Kidney capillary endothelial cell (primary cell): ENCODE measurements around the gene IGFL2.
"Not testable (repeated sequence)": the region's sequence is repeated elsewhere in the genome, so short reads cannot be mapped to it uniquely, and the experiment has no call there.

Experiments
- DNase-seq: peaks from one replicate; pipeline ENCODE4 v3.0.0-alpha.2; 2018; ENCODE audit warnings: low spot score

The IGFL2 gene

DNA sequence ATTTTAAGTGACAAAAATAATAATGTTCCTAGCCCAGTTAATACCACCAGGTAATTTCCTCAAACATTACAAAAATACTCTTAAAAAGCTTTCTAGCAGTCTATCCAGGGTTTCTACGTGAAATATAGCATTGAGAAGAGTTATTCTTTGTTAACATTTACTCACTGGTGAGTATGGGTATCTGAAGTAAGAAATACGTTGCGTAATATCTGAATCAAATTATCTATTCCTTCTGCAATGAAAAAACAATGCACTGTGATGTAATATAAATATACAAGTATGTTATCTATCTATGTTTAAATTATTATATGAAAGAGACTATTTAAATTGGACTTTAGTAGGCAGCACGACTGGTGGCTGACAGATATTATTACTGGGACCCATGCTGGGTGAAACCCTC, 5.7 kb upstream of the IGFL2 start:
- DNase-seq, result no peak

DNA sequence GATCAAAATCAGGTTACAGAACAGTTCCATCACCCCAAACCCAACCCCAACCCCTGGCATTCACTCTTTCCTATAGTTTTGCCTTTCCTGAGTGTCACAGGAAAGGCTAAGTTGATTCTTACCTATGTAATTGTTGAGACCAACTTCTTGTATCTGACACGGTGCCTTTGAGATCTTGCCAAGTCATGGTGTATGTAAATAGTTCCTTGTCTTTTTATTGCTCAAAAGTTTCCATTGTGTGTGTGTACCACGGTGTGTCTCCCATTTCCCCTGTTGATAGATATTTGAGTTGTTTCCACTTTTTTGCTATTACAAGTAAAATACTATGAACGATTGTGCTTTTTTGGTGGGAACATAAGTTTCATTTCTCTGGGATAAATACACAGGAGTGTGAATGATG, 3.3 kb upstream of the IGFL2 start:
- DNase-seq, result no peak

DNA sequence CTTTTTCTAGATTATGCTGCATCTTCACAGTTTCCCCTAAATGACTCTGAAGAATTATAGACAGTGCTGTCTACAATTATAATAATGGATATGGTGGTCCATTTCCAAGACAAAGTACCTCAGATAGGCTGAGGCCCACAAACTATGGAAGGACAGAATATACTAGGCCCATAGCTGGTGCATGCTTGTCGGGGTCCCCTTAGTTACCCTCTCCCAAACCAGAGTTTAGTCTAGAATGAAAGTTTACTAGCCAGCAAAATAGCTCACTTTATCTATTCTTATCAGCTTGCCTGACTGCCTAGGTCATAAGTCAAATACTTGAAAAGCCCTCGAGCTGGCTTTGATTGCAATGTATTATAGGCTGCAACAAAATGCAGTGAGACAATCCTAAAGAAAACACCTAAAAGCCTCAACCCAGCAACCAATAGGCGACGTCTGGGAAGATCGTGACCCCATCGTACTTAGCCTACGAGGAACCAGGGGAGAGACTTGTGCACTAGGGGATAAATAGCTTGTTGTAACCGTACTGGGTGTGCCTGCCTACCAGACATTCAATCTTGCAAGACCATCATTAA, 785 bp upstream of the IGFL2 start:
- no peak for DNase-seq

DNA sequence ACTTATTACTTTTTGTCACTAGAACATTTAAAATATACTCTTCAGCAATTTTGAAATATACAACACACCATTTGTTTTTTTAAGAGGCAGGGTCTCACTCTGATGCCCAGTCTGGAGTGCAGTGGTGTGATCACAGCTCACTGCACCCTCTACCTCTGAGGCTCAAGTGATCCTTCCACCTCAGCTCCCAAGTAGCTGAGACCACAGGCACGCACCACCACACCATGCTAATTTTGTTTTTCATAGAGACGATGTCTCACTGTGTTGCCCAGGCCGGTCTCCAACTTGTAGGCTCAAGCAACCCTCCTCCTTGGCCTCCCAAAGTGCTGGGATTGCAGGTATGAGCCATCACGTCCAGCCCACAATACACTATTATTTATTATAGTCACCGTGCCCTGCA, 2.6 kb downstream of the IGFL2 start:
- DNase-seq, result no peak

DNA sequence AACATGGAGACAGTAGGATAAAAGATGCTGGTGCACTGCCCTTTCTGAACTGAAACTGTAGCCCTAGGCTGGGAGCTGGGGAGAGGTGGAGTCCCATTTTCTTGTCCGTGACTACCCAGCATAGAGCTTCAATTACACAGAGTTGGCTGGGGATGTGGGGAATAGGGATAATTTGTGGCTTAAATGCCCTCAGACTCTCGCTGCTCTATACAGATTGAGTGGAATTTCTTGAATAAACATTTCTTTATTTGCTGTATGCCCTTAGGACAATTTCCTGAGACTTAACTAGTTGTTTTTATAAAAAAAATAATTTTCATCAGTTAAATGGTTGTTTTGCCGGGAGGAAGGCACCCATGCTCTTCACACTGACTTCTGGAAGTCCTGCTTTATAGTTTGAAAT, 7.2 kb downstream of the IGFL2 start:
- no peak for DNase-seq

DNA sequence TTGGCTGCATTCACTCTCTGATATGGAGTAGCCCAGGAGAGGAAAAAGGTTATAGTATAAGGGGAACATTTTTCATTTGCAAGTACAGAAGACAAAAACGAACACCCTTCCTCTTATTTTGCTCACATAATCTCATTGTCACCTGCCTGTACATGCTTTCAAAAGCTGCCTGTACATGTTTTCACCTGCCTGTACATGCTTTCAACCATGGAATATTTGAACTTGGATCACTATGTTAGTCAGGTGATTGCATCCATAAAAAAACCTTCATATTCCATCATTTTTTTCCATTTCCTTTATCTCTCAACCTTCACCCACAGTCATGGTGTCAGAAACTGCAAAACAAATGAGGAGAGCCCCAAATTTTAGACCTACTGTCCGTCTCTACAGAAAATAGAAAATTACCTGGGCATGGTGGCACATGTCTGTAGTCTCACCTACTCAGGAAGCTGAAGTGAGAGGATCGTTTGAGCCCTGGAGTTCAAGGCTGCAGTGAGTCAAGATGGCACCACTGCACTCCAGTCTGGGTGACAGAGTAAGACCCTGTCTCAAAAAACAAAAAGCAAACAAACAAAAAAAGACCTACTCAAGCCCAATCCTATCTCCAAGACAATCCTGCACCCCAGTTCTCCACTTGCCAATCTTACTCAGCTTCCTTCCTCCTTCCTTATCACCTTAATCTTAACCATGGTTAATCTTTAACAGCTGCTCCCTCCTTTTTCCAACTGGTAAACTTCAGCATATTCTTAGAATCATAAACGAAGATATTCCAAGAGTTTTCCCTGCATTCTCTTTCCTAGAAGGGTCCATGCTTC, 11.6 kb downstream of the IGFL2 start:
- no peak for DNase-seq

DNA sequence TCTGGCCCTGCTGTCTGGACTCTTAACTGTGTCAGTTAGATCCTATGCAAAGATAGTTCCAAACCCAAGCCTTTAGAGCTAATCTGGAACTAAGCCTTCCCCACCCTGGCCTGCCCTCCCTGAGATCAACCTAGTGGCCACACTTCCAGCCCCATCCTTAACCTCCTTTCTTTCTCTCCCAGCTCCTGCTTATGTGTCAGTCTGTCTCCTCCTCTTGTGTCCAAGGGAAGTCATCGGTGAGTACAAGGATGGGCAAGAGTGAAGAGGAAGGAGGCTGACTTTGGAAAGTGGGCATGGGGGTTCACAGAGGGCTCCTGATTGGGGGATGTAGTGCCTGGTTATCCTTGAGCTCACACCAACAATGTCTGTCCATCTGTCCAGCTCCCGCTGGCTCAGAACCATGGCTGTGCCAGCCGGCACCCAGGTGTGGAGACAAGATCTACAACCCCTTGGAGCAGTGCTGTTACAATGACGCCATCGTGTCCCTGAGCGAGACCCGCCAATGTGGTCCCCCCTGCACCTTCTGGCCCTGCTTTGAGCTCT, 12.3 kb downstream of the IGFL2 start:
- no peak for DNase-seq

DNA sequence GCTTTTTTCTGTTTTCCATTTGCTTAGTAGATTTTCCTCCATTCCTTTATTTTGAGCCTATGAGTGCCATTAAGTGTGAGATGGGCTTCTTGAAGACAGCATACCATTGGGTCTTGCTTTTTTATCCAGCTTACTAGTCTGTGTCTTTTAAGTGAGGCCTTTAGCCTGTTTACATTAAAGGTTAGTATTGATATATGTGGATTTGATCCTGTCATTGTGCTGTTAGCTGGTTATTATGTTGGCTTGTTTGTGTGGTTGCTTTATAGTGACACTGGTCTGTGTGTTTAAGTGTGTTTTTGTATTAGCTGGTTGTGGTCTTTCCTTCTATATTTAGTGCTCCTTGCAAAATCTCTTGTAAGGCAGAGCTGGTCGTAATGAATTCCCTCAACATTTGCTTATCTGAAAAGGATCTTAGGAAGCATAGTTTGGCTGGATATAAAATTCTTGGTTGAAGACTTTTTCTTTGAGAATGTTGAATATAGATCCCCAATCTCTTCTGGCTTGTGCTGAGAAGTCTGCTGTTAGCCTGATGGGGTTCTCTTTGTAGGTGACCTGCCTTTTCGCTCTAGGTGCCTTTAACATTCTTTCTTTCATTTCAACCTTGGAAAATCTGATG, 13.7 kb downstream of the IGFL2 start:
- DNase-seq, result not testable (repeated sequence)

DNA sequence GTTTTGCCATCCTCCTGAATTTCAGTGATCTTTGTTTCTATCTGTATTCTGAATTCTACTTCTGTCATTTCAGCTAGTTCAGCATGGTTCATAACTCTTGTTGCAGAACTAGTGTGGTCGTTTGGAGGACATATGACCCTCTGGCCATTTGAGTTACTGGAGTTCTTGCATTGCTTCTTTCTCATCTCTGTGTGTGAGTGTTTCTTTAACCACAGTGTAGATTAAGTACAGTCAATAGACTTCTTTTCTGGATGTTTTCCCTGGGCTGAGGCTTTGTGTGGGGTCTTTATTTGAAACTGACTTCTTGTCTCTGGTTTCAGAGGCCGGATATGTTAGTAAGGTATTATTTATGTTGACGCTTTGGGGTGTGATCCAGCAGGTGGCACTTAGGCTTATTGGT, 14.7 kb downstream of the IGFL2 start:
- DNase-seq, result no peak

DNA sequence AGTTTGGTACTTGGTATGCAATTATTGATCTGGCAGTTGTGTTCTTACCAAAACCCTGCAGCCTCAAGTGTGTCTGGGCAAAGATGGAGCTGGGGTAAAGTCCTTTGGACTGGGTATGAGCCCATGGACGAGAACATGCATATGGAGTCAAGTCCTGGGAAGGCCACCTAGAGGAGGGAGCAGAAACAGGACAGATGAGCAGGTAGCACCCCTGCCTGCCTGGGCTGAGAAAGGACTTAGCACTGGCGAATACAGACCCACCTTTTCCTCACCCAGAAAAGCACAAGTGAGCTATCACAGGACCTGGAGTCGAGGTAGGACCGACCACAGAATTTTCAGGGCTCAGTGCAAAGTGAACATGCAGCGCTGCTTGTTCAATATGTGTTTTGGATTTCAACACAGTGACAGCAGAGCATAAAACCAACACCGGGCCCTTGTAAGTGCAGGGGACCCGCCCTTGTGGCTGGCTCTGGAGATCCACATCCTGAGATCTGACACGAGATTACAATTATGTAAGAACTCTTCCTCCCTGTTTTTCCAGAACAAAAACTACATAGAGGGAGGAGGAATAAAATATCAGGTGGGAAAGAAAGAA, 25.9 kb downstream of the IGFL2 start:
- DNase-seq, result no peak

DNA sequence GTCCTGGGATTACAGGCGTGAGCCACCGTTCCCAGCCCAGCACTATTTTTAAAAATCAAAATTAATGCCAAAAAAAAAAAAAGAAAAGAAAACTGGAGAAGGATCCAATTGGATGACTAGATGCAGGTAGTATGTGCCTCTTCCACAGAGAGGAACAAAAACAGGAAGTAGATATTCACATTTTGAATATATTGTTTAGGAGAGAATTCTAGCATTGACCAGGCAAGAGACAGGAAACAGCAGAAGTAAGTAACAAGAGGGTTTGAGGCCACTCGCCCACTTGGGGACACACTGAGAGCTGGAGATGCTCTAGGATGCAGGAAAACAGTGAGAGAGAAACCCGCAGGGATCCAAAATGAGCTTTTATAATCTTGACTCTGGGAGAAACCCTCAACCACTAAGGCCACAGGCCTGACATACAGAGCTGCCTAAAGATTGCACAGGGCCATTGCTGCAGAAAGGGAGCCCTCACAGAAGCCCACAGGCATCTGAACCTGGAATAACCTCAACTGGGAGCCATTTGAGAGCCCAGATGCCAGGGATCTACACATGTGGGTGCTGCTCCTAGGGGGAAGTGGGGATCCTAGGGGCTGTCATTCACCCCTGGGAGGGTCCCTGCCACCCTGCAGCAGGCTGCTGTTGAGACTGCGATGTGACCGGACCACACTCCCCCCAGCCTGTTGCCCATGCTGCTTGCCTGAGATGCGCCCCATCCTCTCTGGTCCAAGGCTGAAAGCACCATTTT, 28.2 kb downstream of the IGFL2 start:
- DNase-seq, result no peak

DNA sequence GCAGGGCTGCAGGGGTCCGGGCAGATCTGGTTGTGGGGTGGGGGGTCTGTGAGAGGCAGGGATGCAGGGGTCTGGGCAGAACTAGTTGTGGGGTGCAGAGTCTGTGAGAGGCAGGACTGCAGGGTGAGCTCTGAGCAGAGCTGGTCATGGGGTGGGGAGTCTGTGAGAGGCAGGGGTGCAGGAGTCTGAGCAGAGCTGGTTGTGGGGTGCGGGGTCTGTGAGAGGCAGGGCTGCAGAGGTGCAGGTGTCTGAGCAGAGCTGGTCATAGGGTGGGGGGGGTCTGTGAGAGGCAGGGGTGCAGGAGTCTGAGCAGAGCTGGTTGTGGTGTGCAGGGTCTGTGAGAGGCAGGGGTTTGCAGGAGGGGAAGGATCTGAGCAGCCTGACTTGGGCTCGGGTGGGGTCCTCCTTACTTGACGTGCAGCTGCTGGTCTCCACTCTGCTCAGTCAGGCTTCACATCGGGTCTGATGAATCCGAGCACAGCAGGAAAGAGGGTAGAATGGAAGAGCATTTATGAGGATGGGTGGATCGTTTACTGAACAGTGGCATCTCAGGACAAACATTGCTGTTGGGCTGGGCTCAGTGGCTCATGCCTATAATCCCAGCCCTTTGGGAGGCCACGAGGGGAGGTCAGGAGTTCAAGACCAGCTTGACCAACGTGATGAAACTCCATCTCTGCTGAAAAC, 31.2 kb downstream of the IGFL2 start:
- no peak for DNase-seq

DNA sequence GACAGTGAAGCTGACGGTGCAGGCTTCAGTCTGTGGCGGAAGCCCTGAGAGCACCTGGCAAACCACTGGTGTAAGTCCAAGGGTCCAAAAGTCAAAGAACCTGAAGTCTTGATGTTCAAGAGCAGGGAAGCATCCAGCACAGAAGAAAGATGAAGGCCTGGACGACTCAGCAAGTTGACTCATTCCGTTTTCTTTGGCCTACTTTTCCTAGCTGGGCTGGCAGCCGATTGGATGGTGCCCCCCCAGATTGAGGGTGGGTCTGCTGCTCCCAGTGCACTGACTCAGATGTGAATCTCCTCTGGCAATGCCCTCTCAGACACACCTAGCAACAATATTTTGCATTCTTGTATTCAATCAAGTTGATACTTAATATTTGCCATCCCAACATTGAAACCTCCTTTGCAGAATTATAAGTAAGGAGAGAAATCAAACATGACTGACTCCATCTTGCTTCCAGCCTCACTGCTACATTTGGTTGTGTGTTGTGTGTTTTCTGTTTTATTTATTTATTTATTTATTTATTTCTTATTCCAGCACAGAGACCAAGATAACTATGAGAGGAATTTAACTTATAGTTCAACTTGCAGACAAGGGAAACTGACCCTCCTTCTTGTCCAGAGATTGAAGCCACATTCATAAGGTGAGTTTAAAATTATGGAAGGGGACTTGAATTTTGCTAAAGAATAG, 32.8 kb downstream of the IGFL2 start:
- DNase-seq, result no peak

DNA sequence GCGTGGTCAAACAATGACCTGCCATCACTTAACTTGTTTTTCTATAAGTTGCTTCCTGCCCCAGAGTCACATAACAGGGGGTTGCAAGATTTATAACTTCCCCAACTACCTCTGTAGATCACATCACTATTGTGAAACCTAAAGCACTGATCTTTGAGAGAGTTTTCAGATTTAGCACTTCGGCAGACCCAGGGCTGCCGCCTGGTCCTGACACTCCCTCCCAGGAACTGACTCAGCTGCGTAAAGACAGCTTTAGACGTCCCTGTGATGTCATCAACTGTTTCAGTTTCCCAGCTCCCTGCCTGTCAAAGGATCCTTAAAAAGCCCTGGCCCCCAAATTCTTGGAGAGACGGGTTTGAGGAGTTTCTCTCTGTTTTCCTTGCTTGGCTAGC, 33.3 kb downstream of the IGFL2 start:
- no peak for DNase-seq

DNA sequence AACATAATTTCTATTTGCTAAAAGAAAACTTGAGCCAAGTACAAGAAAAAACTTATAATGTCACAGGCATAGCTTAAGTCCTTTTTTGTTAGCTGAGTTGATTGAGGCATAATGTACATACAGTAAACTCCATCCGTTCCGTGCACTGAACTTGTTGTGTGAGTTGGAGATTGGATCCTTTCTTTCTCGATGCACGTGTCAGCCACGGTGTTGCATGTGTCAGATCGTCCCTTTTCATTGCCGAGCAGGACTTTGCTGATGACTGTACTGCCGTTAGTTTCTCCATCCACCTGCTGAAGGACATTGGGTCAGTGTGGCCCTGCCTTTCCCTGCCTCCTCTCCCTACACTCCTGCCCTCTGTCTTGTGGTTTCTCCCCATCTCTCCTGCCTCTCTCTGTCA, 34.4 kb downstream of the IGFL2 start:
- DNase-seq, result no peak

DNA sequence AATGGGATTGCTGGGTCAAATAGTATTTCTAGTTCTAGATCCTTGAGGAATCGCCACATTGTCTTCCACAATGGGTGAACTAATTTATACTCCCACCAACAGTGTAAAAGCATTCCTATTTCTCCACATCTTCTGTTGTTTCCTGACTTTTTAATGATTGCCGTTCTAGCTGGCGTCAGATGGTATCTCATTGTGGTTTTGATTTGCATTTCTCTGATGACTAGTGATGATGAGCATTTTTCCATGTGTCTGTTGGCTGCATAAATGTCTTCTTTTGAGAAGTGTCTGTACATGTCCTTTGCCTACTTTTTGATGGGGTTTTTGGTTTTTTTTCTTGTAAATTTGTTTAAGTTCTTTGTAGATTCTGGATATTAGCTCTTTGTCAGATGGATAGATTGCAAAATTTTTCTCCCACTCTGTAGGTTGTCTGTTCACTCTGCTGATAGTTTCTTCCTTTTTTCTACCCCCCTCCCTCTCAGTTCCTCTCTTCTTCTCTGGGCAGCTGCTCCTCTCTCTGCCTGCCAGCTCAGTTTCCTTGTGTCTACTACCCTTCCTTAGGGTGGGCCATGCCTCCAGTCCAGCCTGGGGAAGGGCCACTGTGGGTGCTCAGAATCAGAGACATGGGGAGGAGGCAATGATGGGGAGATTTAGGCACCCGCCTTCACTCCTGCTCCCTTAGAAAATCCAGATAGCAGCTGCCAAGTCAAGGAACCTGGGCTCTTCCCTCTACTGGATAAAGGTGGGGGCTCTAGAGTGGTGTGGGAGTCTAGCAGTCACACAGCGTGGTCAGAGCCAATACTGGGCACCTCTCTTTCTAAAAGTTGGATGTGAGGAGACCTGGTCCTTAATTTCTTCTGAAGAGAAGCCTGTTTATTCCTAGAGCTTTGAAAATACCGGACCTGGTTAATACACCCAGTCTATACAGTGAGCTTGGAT, 37.0 kb downstream of the IGFL2 start:
- not testable (repeated sequence) for DNase-seq

DNA sequence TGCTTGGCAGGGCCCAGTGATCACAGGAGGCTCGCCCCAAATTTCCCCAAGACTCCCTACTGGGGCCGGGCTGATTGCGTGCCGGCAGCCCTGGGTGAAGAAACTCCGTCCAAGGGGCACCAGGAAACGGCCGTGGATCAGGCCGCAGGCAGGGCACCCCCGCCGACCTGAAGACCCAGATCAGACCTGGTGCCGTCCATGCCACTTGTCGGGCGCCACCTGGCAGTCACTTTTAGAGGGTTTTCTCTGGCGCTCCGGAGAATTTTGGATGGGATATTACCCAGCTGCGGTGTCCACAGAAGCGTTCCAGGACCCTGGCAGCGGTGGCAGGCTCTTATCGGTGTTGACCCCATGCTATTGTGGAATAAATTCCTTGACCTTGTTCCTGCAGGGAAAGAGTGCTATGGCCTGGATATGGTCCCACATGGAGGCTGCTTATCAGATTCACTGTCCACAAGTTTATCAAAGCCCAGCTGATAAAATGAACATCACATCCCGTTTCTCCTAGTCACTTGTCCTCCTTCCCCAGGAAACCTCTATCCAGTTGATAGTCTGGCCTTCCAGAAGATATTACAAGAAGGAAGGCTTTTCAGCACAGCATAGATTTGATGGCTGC, 38.2 kb downstream of the IGFL2 start:
- no peak for DNase-seq

DNA sequence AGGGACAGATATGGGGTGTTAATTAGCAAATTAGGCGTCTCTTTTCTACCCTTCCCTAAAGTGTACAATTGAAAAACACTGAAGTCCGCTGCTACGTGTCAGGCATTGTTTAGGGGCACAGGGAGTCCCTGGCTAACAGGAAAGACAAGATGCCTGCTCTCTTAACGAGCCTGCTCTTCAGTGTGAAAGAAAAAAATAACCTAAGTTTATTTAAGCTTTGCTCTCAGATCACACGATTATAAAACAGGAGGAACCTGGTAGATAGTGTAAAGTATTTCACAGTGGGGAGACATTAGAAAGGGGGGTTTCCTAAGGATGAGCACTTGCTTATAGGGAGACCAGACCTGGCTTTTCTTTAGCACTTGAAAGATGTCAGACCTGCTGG, 38.7 kb downstream of the IGFL2 start:
- DNase-seq, result no peak
